ENCODE measurements around the gene IGSF5. TPM values are rescaled to one million over a fixed set of nuclear protein-coding genes. Genes with fewer than 3 reads are reported as not detected.

IGSF5 gene
- total and polyA plus RNA-seq, 9 of the 15 experiments (the other 6 are each of a cell fraction or from before 2014, with no cell fraction given): not detected

- no peak overlapping the region for H3K27ac ChIP-seq (ENCODE audit: extremely low read depth, low read depth, low read length)
- no peak overlapping the region for H3K4me3 ChIP-seq
- ATAC-seq (no peak), DNase-seq (ENCODE audit: extremely low read depth in 1 of 4, low spot score in 3 of 4) (no peak), FAIRE-seq (no peak)
- CTCF ChIA-PET (ENCODE audit: low intra/inter-chr PET ratio): no interaction called here
- H3K9me3 ChIP-seq (replicated peaks; ENCODE audit: control insufficient read depth, insufficient read depth, low read depth, low read length): no peaks in the 10 kb centered on the region
- H3K9me1 ChIP-seq (ENCODE audit: control insufficient read depth, insufficient read depth, low read length): no peaks in the 10 kb centered on the region
- no peaks in the 10 kb centered on the region for H3K79me2 ChIP-seq (ENCODE audit: control insufficient read depth, insufficient read depth, low read length)
- intact Hi-C loops (cut with micrococcal nuclease) (no loop called here), in situ Hi-C loops (cut with MboI) (no loop called here)
- 0% methylated on average over 4 of the region's 4 CpGs for WGBS (ENCODE audit: insufficient coverage, low coverage, missing lambda C conversion rate)
- no peaks in the 10 kb centered on the region for H3K4me1 ChIP-seq (replicated peaks in 1 of 2; ENCODE audit: control insufficient read depth in 2 of 2, insufficient read depth in 2 of 2, low read length in 2 of 2)
- BruUV-seq (replicated peaks): no TSS peak
- peaks cover 2 to 8% of the 10 kb centered on the region in 2 experiments; a peak in 1 of 5 replicates for H3K27me3 ChIP-seq (ENCODE audit: control insufficient read depth in 2 of 2, insufficient read depth in 2 of 2, low read length in 2 of 2)
- H3K36me3 ChIP-seq (ENCODE audit: control insufficient read depth, insufficient read depth, low read length): no peaks in the 10 kb centered on the region
- no peak overlapping the region for H3K4me2 ChIP-seq (ENCODE audit: insufficient read depth, low read length)
- POLR2A ChIA-PET: no interaction called here
- H3K9ac ChIP-seq (ENCODE audit: insufficient read depth in 1 of 2, low read depth in 2 of 2, low read length in 2 of 2): no peak overlapping the region
- H4K20me1 ChIP-seq (replicated peaks; ENCODE audit: control insufficient read depth, insufficient read depth, low read length): no peaks in the 10 kb centered on the region
- H2AFZ ChIP-seq (ENCODE audit: low read depth, low read length): no peak overlapping the region
- TF ChIP-seq LARP7 (IDR thresholded peaks at IDR 0.05): no peak
- TF ChIP-seq RERE (CRISPR knock-in tag; IDR thresholded peaks at IDR 0.05; ENCODE audit: borderline replicate concordance): no peak
- no peak for TF ChIP-seq GATAD2A (IDR thresholded peaks at IDR 0.05)
- no peak for TF ChIP-seq SRSF1 (IDR thresholded peaks at IDR 0.05; ENCODE audit: low read depth, low read length)
- no peak for TF ChIP-seq XRCC4 (IDR thresholded peaks at IDR 0.05; ENCODE audit: extremely low read depth, insufficient read depth, insufficient read length)
- no peak for TF ChIP-seq HEY1 (CRISPR knock-in tag; IDR thresholded peaks at IDR 0.05; ENCODE audit: borderline replicate concordance)
- TF ChIP-seq ZBTB17 (CRISPR knock-in tag; IDR thresholded peaks at IDR 0.05): no peak
- TF ChIP-seq USF1 (CRISPR knock-in tag; IDR thresholded peaks at IDR 0.05): no peak
- no peak for TF ChIP-seq VEZF1 (CRISPR knock-in tag; IDR thresholded peaks at IDR 0.05)
- TF ChIP-seq RCOR1 (IDR thresholded peaks at IDR 0.05; ENCODE audit: borderline replicate concordance in 1 of 2, low read depth in 2 of 2, low read length in 2 of 2): no peak
- TF ChIP-seq ZBTB12 (CRISPR knock-in tag; IDR thresholded peaks at IDR 0.05): no peak
- TF ChIP-seq ZC3H11A (IDR thresholded peaks at IDR 0.05; ENCODE audit: low read depth, low read length): no peak
- no peak for TF ChIP-seq KAT7 (CRISPR knock-in tag; IDR thresholded peaks at IDR 0.05; ENCODE audit: borderline replicate concordance)
Measured at GRCh38 chr21:39736716-39737115, 8.3 kb upstream of the IGSF5 start.
